Panc1 (cell line): ENCODE measurements around the gene SLCO4A1. TPM values are rescaled to one million over a fixed set of nuclear protein-coding genes. Genes with fewer than 3 reads are reported as not detected.

ENCODE experiments used
- ATAC-seq: fragments of 200-7000 bp; cut with Tn5 transposase; 2 replicates; pipeline ENCODE4 v1.9.1; 2020; ENCODE audit warnings: mild to moderate bottlenecking, moderate library complexity
- BruUV-seq: library from RNA; stranded (reverse); fragments of 400-500 nt; replicated peaks from 2 replicates; lab custom pipeline; 2021; lab: Mats Ljungman, UMichigan
- CTCF ChIA-PET: fragments of 300-600 bp; sonication (Branson Sonifier 250); formaldehyde crosslinking; loops from one replicate; lab custom pipeline; 2022; ENCODE audit warnings: antibody characterized with exemption; lab: Charles Lee
- POLR2A ChIA-PET: fragments of 300-600 bp; sonication (Branson Sonifier 250); formaldehyde crosslinking; loops from one replicate; lab custom pipeline; 2022; ENCODE audit warnings: antibody characterized with exemption; lab: Charles Lee
- DNase-seq: peaks from one replicate; pipeline ENCODE4 v3.0.0-alpha.2; 2010; ENCODE audit warnings: low read depth, low spot score
- H3K27ac ChIP-seq: 2 replicates; pipeline ENCODE4 v1.5.1; 2011; ENCODE audit warnings: mild to moderate bottlenecking, low read length, inconsistent platforms
- H3K27me3 ChIP-seq: fragments of 200-500 bp; sonication (Bioruptor generic); 2 replicates; pipeline ENCODE4 v1.6.0; 2014; ENCODE audit warnings: low read length, inconsistent platforms; ENCODE audit not compliant: control insufficient read depth, insufficient read depth
- H3K36me3 ChIP-seq: fragments of 200-500 bp; sonication (Bioruptor generic); 2 replicates; pipeline ENCODE4 v1.5.1; 2014; ENCODE audit warnings: inconsistent platforms, mild to moderate bottlenecking, low read length, moderate library complexity; ENCODE audit not compliant: control insufficient read depth, insufficient read depth
- H3K4me1 ChIP-seq: 2 replicates; pipeline ENCODE4 v1.5.1; 2011; ENCODE audit warnings: inconsistent platforms, mild to moderate bottlenecking, low read length, moderate library complexity; ENCODE audit not compliant: control insufficient read depth, insufficient read depth
- H3K4me3 ChIP-seq, 2 experiments: 2 replicates each; pipeline ENCODE4 v1.5.1; 2011 to 2012; ENCODE audit warnings: low read depth in 2 of 2, low read length in 2 of 2, mild to moderate bottlenecking in 2 of 2, inconsistent platforms in 1 of 2, moderate library complexity in 1 of 2
- H3K9me3 ChIP-seq: fragments of 200-500 bp; sonication (Bioruptor generic); 2 replicates; pipeline ENCODE4 v1.5.1; 2014; ENCODE audit warnings: low read depth, mild to moderate bottlenecking, inconsistent platforms, low read length, moderate library complexity; ENCODE audit not compliant: control insufficient read depth, insufficient read depth
- CTCF ChIP-seq: fragments of 450-650 bp; IDR thresholded peaks from 2 replicates; pipeline ENCODE4 v1.5.1; 2017; ENCODE audit warnings: mild to moderate bottlenecking
- POLR2AphosphoS5 ChIP-seq: IDR thresholded peaks from 2 replicates; pipeline ENCODE4 v1.6.1; 2012; ENCODE audit warnings: mild to moderate bottlenecking, low read depth, low read length, moderate library complexity
- REST ChIP-seq, 2 experiments: IDR thresholded peaks; 2 replicates each; pipeline ENCODE4 v1.6.1; 2011 to 2012; ENCODE audit warnings: low read depth in 2 of 2, control low read depth in 1 of 2, low read length in 1 of 2, mild to moderate bottlenecking in 1 of 2, moderate library complexity in 1 of 2; ENCODE audit not compliant: insufficient read depth in 1 of 2
- SIN3A ChIP-seq: IDR thresholded peaks from 2 replicates; pipeline ENCODE4 v1.6.1; 2012; ENCODE audit warnings: low read depth, mild to moderate bottlenecking, low read length, moderate library complexity, borderline replicate concordance; ENCODE audit not compliant: insufficient read depth
- TCF7L2 ChIP-seq: IDR thresholded peaks from 2 replicates; pipeline ENCODE4 v1.6.1; 2011; ENCODE audit warnings: mild to moderate bottlenecking, low read depth, low read length, inconsistent platforms
- in situ Hi-C: cut with HindIII; loops from 2 replicates; pipeline ENCODE4 v1.10.0; 2016; ENCODE audit warnings: low sequenced_read_pairs, low pct_unique_long_range_greater_than_20kb
- intact Hi-C: fragments of 100-400 bp; cut with micrococcal nuclease; formaldehyde crosslinking; loops from one replicate; pipeline ENCODE4 v1.10.0; 2022; ENCODE audit not compliant: unreplicated experiment
- total RNA-seq: library from RNA; stranded (reverse); gene quantifications from one replicate; pipeline ENCODE4 v1.2.1, GENCODE V29; 2021; ENCODE audit not compliant: unreplicated experiment

SLCO4A1 gene
- total RNA-seq, 1 experiment from 2014 or later = 167 TPM

- POLR2A ChIA-PET = no interaction called here
- ATAC-seq = peak; percentile 50
- Histone ChIP-seq H3K27me3 (no peaks in the 10 kb centered on the region), H3K9me3 (peaks cover 7% of the 10 kb centered on the region; the same call in 1 of the 2 replicates), H3K36me3 (peaks cover 2% of the 10 kb centered on the region), H3K27ac (no peak overlapping the region), H3K4me1 (peaks cover 21% of the 10 kb centered on the region), H3K4me3 (no peak overlapping the region)
- intact Hi-C loops = no loop called here
- no peak for DNase-seq
- TF ChIP-seq CTCF (no peak), TCF7L2 (no peak), SIN3A (no peak), POLR2AphosphoS5 (no peak; the same call in 1 of the 2 replicates)
- CTCF ChIA-PET = no interaction called here
- in situ Hi-C loops = no loop called here
- BruUV-seq = no TSS peak
Observed at GRCh38 chr20:62675156-62675876, 33.0 kb downstream of the SLCO4A1 start.

GRCh38 chr20:62675877-62676260, 33.6 kb downstream of the SLCO4A1 start:
- ChIA-PET POLR2A (no interaction called here), CTCF (no interaction called here)
- Histone ChIP-seq H3K36me3 (peaks cover 2% of the 10 kb centered on the region), H3K4me1 (peaks cover 21% of the 10 kb centered on the region), H3K9me3 (peaks cover 9% of the 10 kb centered on the region; the same call in 1 of the 2 replicates), H3K4me3 (no peak overlapping the region), H3K27ac (no peak overlapping the region), H3K27me3 (no peaks in the 10 kb centered on the region)
- ATAC-seq = no peak
- in situ Hi-C loops = no loop called here
- intact Hi-C loops = no loop called here
- no TSS peak for BruUV-seq
- TF ChIP-seq REST (IDR thresholded peaks at IDR 0.05; ENCODE audit: insufficient read depth in 1 of 2, low read depth in 2 of 2, low read length in 1 of 2) (no peak), POLR2AphosphoS5 (no peak), CTCF (no peak), SIN3A (no peak), TCF7L2 (no peak)
- no peak for DNase-seq
